Epithelial cell of proximal tubule (primary cell): ENCODE results near the gene ITGA8. TPM values are rescaled to one million over a fixed set of nuclear protein-coding genes. Genes with fewer than 3 reads are reported as not detected.

Experiments
- DNase-seq: peaks from one replicate; pipeline ENCODE4 v3.0.0-alpha.2; 2011; ENCODE audit warnings: low read depth
- H3K4me3 ChIP-seq: 2 replicates; pipeline ENCODE4 v1.5.1; 2011; ENCODE audit warnings: low read depth, mild to moderate bottlenecking, low read length
- total RNA-seq: library from RNA; depleted of rRNA; stranded (reverse); fragments of >200 nt; gene quantifications from 2 replicates; pipeline ENCODE4 v1.2.3, GENCODE V29; 2015
- TF ChIP-seq, protein P1 (sequence below): conservative IDR thresholded peaks from 2 replicates; pipeline ENCODE4 v1.5.1; 2012; ENCODE audit warnings: low read depth, mild to moderate bottlenecking, low read length

The ITGA8 gene
- total RNA-seq, 1 donor from 2014 or later = 0.06 TPM

DNA sequence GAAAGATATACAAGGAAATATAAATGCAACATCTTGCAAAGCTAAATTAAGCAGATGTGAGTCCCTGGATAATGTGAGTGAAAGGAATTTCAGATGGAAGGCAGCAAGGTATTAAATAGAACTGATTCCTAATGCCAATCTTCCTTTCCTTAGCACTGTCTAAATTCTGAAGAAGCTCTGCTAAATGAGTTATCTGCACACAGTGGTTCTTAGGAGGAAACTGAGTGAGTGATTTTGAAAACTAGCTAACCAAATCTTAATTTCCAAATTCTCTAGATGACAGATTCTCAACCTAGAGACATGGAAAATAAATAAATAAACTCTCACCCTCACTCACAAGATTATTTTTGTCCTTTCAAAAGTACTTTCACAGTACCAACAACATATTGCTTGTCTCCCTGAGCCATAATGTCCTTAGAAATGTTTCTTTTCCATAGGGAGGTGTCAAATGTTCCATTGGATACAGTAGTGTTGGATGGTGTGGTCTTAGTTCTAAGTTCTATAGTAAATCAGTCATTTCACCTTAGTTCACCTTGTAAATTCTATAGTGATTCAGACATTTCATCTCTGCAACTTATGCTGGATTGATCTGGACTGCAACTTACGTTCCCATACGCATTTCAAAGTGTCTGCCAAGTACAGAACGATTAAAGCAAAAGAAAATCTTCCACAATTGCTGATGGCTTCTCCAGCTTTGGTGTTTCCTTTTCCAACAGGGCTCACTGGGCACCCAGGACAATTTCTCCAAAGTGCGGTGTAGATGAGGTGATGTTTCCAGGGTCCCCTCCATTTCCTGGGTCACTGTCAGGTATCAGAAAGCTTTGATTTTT lies 203.3 kb downstream of the ITGA8 start:
- TF ChIP-seq, protein P1, sequence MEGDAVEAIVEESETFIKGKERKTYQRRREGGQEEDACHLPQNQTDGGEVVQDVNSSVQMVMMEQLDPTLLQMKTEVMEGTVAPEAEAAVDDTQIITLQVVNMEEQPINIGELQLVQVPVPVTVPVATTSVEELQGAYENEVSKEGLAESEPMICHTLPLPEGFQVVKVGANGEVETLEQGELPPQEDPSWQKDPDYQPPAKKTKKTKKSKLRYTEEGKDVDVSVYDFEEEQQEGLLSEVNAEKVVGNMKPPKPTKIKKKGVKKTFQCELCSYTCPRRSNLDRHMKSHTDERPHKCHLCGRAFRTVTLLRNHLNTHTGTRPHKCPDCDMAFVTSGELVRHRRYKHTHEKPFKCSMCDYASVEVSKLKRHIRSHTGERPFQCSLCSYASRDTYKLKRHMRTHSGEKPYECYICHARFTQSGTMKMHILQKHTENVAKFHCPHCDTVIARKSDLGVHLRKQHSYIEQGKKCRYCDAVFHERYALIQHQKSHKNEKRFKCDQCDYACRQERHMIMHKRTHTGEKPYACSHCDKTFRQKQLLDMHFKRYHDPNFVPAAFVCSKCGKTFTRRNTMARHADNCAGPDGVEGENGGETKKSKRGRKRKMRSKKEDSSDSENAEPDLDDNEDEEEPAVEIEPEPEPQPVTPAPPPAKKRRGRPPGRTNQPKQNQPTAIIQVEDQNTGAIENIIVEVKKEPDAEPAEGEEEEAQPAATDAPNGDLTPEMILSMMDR = no peak
- H3K4me3 ChIP-seq = no peak overlapping the region
- no peak for DNase-seq

DNA sequence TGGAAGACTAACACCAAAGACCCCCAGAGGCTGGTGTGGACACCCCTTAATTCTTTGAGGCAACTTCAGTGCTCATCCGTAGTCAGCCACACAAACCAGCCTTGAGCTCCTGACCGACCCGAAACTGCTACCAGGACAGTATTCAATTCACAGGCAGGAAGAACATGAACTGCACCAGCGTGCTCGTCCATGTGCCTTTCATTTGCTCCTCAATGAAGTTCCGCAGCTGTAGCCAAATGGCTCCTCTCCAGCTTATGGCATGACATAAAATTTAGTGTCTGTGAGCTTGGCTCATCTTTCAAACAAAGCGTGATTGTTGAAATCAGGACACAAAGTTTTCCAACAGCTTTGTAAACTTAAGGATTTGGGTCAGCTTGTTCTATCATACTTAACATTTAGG lies 204.5 kb downstream of the ITGA8 start:
- TF ChIP-seq, protein P1 = no peak
- no peak overlapping the region for H3K4me3 ChIP-seq
- DNase-seq = no peak

- DNase-seq = no peak
- no peak overlapping the region for H3K4me3 ChIP-seq
- TF ChIP-seq, protein P1 = no peak
These were observed 208.8 kb downstream of the ITGA8 start for GRCh38 chr10:15510963-15511362.

GRCh38 chr10:15505329-15505728 lies 214.4 kb downstream of the ITGA8 start:
- H3K4me3 ChIP-seq = no peak overlapping the region
- DNase-seq = no peak
- TF ChIP-seq, protein P1 = no peak

- no peak overlapping the region for H3K4me3 ChIP-seq
- TF ChIP-seq, protein P1 = no peak
- no peak for DNase-seq
These were observed 215.5 kb downstream of the ITGA8 start for GRCh38 chr10:15504101-15504840.

GRCh38 chr10:15494850-15495506 lies 224.7 kb downstream of the ITGA8 start:
- no peak overlapping the region for H3K4me3 ChIP-seq
- no peak for DNase-seq
- TF ChIP-seq, protein P1 = no peak
